HG02973 (cell line): ENCODE results near the gene SPARC.
A peak's percentile ranks its signal among the peaks of the same experiment; 100 is the strongest.
"Not testable (repeated sequence)": the region's sequence is repeated elsewhere in the genome, so short reads cannot be mapped to it uniquely, and the experiment has no call there.

Source experiments
- ATAC-seq: cut with Tn5 transposase; IDR thresholded peaks from one replicate; pipeline ENCODE4 v1.9.1; 2021; ENCODE audit warnings: moderate library complexity; ENCODE audit not compliant: unreplicated experiment

Gene SPARC, protein sequence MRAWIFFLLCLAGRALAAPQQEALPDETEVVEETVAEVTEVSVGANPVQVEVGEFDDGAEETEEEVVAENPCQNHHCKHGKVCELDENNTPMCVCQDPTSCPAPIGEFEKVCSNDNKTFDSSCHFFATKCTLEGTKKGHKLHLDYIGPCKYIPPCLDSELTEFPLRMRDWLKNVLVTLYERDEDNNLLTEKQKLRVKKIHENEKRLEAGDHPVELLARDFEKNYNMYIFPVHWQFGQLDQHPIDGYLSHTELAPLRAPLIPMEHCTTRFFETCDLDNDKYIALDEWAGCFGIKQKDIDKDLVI

DNA sequence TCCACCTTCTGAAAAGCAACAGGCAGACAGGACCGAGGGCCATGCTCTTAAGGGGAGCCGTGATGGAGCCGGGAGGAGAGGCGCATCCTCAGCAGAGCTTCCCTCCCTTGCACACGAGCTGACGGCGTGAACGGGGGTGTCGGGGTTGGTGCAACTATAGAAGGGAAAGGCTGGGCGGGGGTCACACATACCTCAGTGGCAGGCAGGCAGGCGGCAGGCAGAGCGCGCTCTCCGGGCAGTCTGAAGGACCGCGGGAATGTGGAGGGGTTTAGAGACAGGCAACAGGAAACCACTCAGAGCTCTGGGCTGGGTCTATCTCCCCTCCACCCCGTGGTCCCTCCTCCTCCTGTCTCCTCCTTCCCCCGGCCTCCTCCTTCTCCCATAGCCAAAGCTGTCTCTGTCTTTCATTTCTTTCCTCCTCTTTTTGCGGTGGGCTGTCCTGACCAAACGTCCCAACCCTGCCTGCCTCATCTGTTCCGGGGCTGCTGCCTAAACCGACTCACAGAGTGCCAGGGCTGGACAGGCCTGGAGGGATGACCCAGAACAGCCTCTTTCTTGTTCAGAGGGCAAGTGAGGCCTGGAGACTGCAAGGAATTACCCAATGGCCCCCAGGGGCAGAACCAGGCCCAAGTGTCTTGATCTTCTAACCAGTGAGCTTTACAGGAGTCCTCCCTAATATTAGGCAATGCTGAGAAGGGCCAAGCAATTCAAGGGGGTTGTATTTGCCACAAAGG lies at the start of gene SPARC:
TSS of gene SPARC (minus strand) at position 242 of the 734 bp plus-strand sequence. CDS start 10,727 bp downstream, outside the sequence.
- no peak for ATAC-seq

DNA sequence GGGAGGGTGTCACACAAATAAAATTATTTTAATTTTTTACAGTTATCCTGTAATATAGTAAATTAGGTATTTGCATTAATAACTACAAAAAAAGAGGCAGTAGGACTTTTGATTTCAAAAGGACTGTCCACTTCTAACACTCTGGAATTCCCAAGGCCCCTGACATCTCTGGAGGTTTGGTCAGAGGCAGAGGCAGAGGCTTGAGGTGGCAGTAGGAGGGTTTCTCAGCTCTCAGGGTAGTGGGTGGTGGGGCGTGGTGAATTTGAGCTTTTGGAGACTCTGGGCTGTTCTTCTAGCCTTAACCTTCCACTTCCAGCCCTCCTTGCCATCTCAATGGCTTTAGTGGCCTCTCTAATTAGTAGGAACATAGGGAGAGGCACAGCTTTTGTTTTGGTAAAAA lies 48.9 kb upstream of the SPARC start:
- ATAC-seq, result no peak

DNA sequence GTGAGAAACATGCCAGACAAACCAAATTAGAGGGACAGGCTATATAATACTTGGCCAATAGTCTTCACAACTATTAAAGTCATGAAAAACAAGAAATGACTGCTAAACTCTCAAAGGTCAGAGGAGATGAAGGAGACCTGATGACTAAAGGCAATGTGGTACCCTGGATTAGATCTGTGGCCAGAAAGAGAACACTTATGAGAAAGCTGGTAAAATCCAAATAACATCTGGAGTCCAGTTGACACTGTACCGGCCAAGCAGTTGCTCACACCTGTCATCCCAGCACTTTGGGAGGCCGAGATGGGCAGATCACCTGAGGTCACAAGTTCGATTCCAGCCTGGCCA lies 47.3 kb upstream of the SPARC start:
- ATAC-seq, result no peak

DNA sequence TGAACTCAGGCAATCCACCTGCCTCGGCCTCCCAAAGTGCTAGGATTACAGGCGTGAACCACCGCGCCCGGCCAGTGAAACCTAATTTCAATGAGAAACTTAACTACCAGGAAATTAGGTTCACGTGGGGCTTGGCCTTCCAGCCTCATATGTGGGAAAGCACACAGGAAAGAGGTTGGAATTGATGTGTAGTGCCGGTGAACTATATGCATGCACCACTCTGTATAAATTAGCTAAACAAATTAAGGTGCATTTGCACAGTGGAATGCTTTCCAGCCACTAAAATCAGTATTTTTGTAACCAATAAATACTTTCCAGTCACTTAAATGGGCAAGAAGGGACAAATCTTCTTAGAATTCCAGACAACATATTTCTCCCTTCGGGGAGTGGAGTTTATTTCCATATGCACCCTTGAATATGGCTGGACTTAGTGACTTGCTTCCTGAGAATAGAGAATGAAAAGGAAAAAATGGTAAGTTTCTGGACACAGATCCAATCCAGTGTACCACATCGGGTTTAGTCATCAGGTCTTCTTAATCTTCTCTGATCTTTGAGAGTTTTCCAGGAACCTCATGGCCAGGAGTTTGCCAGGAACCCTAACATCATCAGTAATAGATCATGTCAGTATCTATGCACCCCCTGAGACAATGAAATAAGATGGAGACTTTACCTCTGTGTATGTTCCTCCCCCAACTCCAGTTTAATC lies 46.8 kb upstream of the SPARC start:
- ATAC-seq, result no peak

DNA sequence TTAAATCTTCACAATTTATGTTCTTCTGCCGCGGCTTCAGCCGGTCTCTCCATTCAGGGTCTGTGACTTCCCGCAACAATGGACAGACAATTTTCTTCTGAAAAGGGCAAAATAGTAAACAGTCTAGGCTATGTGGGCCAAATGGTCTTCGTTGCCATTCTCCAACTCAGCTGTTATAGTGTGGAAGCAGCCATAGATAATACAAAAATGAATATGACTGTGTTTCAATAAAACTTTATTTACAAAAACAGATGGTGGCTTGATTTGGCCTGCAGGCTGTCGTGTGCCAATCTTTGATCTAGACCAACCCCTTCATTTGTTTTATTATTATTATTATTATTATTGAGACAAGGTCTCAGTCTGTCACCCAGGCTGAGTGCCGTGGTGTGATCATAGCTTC lies 43.7 kb upstream of the SPARC start:
- ATAC-seq, result no peak

DNA sequence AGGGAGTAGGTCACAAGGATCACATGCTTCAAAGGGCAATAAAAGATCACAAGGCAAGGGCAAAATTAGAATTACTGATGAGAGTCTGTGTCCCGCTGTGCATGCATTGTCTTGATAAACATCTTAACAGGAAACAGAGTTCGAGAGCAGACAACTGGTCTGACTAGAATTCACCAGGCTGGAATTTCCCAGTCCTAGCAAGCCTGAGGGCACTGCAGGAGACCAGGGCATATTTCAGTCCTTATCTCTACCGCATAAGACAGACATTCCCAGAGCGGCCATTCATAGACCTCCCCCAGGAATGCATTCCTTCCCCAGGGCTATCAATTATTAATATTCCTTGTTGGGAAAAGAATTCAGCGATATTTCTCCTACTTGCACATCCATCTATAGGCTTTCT lies 42.9 kb upstream of the SPARC start:
- ATAC-seq, result not testable (repeated sequence)

DNA sequence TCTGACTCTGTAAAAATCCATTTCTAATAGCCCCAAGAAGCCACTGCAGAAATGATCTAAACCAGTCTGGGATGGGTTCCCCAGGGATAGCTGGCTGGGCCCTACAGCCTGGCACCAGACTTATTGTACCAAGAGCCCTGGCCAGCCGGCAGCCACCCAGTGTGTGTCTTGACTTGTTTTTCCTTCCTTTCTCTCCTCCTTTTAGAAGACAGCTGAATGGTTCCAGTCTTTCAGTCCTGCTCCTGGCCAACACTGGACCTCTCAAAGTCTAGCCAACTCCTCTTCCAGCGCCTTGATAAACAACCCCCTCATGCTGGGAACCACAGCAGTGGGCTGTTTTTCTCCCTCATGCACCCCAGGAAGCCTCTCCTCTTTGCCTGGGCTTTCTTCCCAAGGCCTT lies 37.6 kb upstream of the SPARC start:
- ATAC-seq, result no peak

DNA sequence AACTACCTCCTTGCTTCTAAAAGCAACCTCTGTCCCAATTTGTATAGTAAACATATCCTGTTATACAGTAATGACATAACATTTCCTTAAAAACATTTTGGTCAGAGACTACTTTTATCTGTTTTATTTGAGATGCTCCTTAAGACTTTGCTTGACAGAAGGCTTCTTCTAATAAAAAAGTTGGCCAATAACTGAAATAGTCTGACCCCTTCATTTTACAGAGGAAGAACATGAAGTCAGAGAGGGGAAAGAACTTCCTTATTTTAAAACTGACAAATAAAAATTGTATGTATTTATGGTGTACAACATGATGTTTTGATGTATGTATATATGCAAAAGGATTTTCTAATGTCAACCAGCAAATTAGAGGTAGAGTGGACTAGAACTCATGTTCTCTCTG lies 35.8 kb upstream of the SPARC start:
- no peak for ATAC-seq

DNA sequence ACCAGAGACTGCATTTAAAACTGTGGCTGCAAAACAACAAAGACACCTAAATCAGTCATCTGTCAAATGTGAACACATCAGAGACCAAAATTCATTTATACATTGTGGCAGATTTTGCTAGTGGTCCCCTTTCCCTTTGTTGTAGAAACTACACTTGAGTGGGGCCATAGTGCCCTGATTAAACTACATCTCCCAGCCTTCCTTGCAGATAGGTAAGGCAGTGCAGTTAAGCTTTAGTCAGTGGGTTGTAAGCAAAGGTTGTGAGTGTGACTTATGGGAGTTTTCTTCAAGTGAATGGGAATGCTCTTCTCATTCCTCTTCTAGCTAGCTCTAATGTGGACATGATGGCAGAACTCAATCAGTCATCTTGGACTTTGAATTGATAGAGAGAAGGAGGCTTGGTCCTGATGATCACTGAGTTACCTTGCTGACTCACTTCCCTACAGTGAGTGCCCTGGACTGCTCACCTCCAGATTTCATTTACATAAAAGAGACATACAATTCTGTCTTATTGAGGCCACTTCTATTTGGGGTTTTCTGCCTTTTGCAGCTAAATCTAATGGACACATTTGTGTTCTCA lies 35.2 kb upstream of the SPARC start:
- ATAC-seq, result no peak

DNA sequence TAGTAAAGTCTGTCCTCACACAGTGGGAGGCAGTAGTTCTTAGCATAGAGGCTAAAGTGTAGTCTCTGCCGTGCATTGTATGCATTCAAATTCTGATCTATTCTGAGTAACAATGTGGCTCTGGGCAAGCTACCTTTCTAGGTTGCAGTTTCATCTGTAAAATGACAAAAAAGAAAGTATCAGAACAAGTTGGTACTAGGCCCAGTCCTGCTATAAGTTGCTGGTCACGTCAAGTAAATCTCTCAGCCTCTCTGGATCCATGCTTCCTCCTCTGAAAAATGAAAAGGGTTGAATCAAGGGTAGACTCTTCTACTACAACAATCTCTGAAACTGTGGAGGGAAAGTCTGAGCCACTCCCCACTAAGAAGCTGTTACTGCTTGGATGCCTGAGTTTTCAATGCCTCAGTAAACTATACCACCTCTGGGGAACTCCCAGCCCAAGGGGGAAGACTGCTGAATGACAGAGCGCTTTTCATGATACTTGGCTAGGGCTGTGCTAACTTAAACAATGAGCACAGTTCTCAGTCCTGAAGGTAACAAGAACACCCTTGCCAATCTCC lies 34.5 kb upstream of the SPARC start:
- peak; percentile 86 for ATAC-seq

DNA sequence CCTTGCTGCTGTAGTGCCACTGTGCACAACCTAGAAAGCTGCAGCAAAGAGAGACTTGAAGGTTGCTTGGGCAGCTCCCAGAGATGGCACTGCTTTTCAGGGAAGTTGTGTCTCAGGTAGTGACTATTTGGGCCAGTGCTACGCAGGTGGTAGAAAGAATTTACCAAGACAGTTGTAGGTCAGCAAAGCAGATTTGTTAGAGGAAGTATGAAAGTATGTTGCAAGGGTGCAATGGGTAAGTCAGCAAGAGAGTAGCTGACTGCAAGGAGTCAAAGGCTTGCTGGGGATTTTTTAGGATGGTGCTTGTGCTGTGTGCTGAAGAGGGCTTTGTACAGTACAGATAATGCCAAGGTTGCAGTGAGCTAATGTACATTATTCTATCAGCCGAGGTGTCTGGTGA lies 33.5 kb upstream of the SPARC start:
- no peak for ATAC-seq

DNA sequence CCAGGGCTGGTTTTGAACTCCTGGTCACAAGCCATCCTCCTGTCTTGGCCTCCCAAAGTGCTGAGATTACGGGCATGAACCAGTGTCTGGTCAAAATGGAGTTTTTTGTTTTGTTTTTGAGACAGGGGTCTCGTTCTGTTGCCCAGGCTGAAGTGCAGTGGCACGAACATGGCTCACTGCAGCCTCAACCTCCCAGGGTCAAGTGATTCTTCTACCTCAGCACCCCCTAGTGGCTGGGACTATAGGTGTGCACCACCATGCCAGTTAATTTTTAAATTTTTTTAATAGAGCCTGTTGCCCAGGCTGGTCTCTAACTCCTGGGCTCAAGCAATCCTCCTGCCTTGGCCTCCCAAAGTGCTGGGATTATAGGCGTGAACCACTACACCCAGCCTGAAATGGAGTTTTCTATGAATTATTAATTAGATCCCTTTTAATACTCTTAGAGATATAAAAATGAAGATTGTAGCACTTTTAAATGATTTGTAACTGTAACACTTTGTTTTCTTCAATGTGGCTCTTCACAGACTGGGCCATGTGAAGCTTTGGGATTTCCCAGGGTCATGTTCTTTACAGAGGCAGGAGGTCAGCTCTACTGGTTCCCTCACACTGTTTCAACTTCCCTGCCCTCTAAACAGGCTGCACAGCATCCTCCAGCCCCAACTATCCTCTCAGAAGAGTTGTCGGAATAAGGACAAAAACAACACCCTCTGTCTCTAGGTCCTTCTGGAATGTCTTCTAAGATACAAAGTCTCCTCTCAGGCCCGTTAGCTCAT lies 32.7 kb upstream of the SPARC start:
- ATAC-seq, result no peak

DNA sequence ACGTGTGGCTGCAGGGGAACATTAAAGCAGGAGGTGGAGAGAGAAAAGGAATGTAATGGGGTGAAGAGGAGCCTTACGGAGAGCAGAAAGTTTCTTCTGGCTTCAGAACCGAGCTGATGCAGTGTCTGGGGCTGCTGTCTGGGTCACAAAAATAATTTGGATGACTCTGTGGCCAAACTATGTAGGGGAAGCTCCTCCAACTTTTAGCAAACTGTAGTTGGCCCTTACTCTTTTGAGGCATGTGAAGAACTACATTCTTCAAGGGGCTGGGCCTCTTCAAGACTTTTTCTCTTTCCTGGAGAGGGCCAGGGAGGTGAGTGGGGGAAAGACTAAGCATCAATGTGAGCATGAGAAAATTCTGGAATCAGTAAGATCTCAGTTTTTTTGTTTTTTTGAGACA lies 31.9 kb upstream of the SPARC start:
- ATAC-seq, result no peak

DNA sequence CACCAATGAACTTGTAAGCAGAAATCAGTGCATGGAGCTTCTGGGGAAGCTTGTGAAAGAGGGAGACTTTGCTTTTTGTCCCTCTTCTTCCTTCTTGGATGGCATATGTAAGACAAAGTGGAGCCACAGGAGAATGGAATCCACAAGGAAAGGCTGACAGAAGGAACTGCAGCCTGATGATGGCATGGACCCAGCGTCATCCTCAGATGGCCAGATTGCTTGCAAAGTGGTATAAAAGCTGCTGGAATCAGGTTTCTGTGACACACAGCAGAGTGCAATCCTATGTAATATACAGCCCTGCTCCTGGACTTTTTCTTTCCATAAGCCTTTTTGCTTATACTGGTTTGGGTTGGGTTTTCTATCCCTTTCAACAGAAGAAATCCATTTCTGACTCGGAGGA lies 31.4 kb upstream of the SPARC start:
- ATAC-seq, result no peak

DNA sequence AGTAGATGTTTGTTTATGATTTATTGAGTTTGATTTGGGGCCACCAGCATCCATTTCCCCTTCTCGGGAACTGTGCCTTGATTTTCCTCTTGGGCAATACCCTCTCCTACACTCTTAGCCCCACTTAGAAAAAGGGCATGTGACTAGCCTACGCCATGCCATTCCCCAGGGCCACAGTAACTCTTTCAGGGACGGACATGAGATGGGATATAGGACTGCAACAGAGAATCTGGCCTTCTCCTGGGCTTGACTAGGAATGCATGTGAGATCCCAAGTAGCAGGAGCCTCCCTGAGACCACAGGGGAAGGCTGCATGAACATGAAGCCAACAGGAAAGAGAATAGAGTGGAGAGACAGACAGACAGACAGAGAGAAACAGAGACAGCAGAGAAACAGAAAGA lies 30.7 kb upstream of the SPARC start:
- no peak for ATAC-seq

DNA sequence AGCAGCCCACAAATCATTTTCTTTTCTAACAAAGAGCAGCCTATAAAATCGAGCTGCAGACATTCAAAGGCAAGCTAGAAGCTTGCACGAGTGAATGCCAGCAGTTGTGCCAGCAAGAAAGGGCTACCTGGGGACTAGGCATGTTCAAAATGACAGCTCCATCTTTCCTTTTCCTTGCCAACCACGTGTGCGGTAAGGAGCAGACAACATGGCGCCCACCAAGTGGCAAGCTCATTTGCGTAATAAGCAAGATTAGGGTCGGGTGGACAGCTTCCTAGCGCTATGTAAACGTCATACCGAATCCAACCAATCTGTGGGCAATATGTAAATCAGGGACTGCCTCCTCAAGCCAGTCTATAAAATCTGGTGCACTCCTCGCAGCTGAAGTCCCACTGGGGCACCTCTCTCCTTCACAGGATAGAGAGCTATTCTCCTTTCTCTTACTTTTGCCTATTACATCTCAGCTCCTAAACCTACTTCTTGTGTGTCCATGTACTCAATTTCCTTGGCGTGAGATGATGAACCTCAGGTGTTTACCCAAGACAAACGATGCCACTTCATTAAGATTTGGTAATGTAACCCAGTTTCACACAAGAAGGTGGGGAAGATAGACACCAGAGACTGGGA lies 22.5 kb upstream of the SPARC start:
- no peak for ATAC-seq

DNA sequence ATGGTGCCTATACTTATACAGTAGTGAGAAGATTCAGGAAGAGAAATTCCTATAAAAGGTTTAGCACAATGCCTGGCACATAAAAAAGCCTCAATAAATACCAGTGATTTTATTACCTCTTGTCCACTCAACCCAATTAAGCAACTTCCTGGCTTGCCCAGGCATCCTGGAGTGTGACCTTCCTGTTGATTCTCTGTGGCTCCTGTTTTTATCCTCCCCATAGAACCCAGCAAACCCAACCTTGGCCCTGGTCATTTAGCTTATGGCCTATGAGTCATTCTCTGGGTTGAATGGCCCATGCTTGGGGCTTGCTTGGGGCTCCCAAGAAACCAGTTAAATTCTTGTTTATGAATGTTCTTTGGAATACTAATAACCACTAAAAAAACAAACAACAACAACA lies 21.4 kb upstream of the SPARC start:
- ATAC-seq, result no peak

DNA sequence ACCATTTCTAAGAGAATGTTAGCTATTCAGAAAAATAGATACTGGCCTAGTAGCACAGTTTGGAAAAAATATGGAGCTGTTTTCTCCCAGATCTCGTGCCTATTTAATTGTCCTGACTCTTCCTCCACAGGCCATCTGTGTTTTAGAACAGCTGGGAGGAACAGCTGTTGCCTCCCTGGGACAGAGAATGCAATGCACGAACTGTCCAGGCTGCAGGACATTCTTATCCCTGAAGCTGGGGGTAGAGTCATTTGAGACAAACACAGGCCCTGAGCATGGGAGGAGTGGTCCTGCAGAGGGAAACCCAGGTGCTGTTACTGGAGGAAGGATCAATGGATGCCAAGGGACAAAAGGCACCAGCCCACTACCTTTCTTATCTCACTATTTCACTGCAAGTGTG lies 20.9 kb upstream of the SPARC start:
- no peak for ATAC-seq

DNA sequence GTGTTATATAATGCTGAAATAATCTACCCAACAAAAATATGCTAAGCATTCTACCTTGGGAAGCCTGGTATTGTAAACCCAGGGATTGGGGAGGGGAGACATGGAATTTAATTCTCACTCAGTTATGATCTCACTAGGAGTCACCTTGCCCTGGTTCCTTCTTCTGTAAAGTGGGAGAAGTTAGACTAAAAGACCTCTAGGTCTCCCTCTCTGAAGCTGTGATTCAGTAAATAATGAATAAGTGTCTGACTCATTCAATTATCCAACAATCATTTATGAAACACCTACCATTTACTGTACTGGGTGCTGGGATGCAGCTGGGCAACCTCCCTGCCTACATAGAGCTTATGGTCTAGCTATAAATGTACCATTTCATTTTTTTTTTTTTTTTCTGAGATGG lies 20.2 kb upstream of the SPARC start:
- no peak for ATAC-seq

DNA sequence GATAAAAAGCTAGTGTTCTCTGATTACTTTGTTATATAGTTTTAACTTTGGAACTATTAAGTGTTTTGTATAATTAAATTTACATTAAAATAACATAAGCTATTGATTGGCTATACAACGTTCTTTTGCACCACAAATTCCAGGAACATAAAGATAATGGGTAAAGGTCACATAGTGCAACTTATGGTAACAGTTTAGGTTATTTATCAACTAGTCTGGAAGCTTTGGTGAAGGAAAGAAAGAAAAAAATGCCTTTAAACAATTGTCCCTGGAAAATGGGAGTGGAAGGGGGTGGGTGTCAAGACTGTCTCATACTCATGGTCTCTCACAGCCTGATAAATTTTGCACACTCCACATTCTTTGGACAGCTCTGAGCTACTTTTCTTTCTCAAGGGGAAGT lies 17.1 kb upstream of the SPARC start:
- ATAC-seq, result no peak
